ENCODE data around the gene SUCO. TPM values are rescaled to one million over a fixed set of nuclear protein-coding genes. Genes with fewer than 3 reads are reported as not detected.

The SUCO gene
- total RNA-seq, 1 donor from 2014 or later = 38.3 TPM

- Histone ChIP-seq H3K27me3 (no peaks in the 10 kb centered on the region), H3K27ac (no peak overlapping the region), H3K36me3 (peaks cover 0 to 4% of the 10 kb centered on the region in 2 donors), H3K9me3 (no peaks in the 10 kb centered on the region), H3K4me1 (peaks cover 33% of the 10 kb centered on the region), H3K4me3 (no peak overlapping the region)
- intact Hi-C loops (cut with DNase I) = no loop called here
- DNase-seq (ENCODE audit: extremely low spot score in 2 of 2) = no peak
- TF ChIP-seq POLR2A (IDR thresholded peaks at IDR 0.05) (no peak), POLR2AphosphoS5 (IDR thresholded peaks at IDR 0.05; ENCODE audit: insufficient read depth in 1 of 2, low read depth in 1 of 2) (no peak), CTCF (IDR thresholded peaks at IDR 0.05) (no peak)
Observed at GRCh38 chr1:172551279-172551678, 18.3 kb downstream of the SUCO start.

- no peaks in the 10 kb centered on the region for H3K27me3 ChIP-seq
- H3K27ac ChIP-seq = no peak overlapping the region
- TF ChIP-seq POLR2A (IDR thresholded peaks at IDR 0.05) (no peak), CTCF (IDR thresholded peaks at IDR 0.05) (no peak), POLR2AphosphoS5 (IDR thresholded peaks at IDR 0.05; ENCODE audit: insufficient read depth in 1 of 2, low read depth in 1 of 2) (no peak)
- no peaks in the 10 kb centered on the region for H3K9me3 ChIP-seq
- no peak overlapping the region for H3K4me3 ChIP-seq
- intact Hi-C loops (cut with DNase I) = no loop called here
- DNase-seq (ENCODE audit: extremely low spot score in 2 of 2) = no peak
- peaks cover 8% of the 10 kb centered on the region for H3K4me1 ChIP-seq
- H3K36me3 ChIP-seq = peaks cover 0 to 28% of the 10 kb centered on the region in 2 donors
Observed at GRCh38 chr1:172554915-172555314, 22.0 kb downstream of the SUCO start.

- intact Hi-C loops (cut with DNase I) = no loop called here
- H3K36me3 ChIP-seq = peaks cover 0 to 28% of the 10 kb centered on the region in 2 donors
- H3K4me3 ChIP-seq = no peak overlapping the region
- H3K27ac ChIP-seq = no peak overlapping the region
- H3K9me3 ChIP-seq = no peaks in the 10 kb centered on the region
- H3K27me3 ChIP-seq = no peaks in the 10 kb centered on the region
- no peak for DNase-seq (ENCODE audit: extremely low spot score in 2 of 2)
- no peaks in the 10 kb centered on the region for H3K4me1 ChIP-seq
- TF ChIP-seq CTCF (IDR thresholded peaks at IDR 0.05) = no peak
Observed at GRCh38 chr1:172556461-172556860, 23.5 kb downstream of the SUCO start.

- Histone ChIP-seq H3K9me3 (no peaks in the 10 kb centered on the region), H3K36me3 (peaks cover 0 to 36% of the 10 kb centered on the region in 2 donors), H3K4me1 (no peaks in the 10 kb centered on the region), H3K27ac (no peak overlapping the region), H3K27me3 (no peaks in the 10 kb centered on the region), H3K4me3 (no peak overlapping the region)
- intact Hi-C loops (cut with DNase I) = no loop called here
- DNase-seq (ENCODE audit: extremely low spot score in 2 of 2) = no peak
- TF ChIP-seq POLR2AphosphoS5 (IDR thresholded peaks at IDR 0.05; ENCODE audit: insufficient read depth in 1 of 2, low read depth in 1 of 2) = no peak
- no peak for TF ChIP-seq CTCF (IDR thresholded peaks at IDR 0.05)
Observed at GRCh38 chr1:172557270-172557669, 24.3 kb downstream of the SUCO start.

GRCh38 chr1:172559572-172560210 lies 26.7 kb downstream of the SUCO start:
- Histone ChIP-seq H3K27me3 (no peaks in the 10 kb centered on the region), H3K4me3 (no peak overlapping the region), H3K27ac (no peak overlapping the region), H3K9me3 (no peaks in the 10 kb centered on the region), H3K4me1 (no peaks in the 10 kb centered on the region), H3K36me3 (peaks cover 0 to 45% of the 10 kb centered on the region in 2 donors)
- TF ChIP-seq POLR2AphosphoS5 (IDR thresholded peaks at IDR 0.05; ENCODE audit: insufficient read depth in 1 of 2, low read depth in 1 of 2) = no peak
- no peak for TF ChIP-seq POLR2A (IDR thresholded peaks at IDR 0.05)
- TF ChIP-seq CTCF (IDR thresholded peaks at IDR 0.05) = no peak
- intact Hi-C loops (cut with DNase I) = no loop called here
- no peak for DNase-seq (ENCODE audit: extremely low spot score in 2 of 2)

Data from vagina (tissue), 2 donors.